SK-N-SH (cell line): ENCODE data around the gene C19orf53. TPM values are rescaled to one million over a fixed set of nuclear protein-coding genes. Genes with fewer than 3 reads are reported as not detected.

Experiments used
- CTCF ChIA-PET: fragments of 300-600, 350-600 bp; formaldehyde crosslinking; extraction: SDS; loops from one replicate; lab custom pipeline; 2021; lab: Yijun Ruan, JAX
- POLR2A ChIA-PET: fragments of 350-600 bp; sonication (Branson Sonifier 250); formaldehyde crosslinking; extraction: SDS; loops from one replicate; lab custom pipeline; 2020; ENCODE audit warnings: antibody characterized with exemption, inconsistent platforms; lab: Yijun Ruan, JAX
- DNase-seq: peaks from one replicate; pipeline ENCODE4 v3.0.0; 2012
- H2AFZ ChIP-seq: fragments of 200-600 bp; sonication (generic); 2 replicates; pipeline ENCODE4 v1.8.1; 2016; ENCODE audit warnings: antibody characterized with exemption, mild to moderate bottlenecking, low read depth
- H3F3A ChIP-seq: fragments of 200-600 bp; sonication (generic); replicated peaks from 2 replicates; pipeline ENCODE3; 2016; ENCODE audit warnings: antibody characterized with exemption, mild to moderate bottlenecking; ENCODE audit not compliant: insufficient read depth
- H3K27ac ChIP-seq, 2 experiments: fragments of 200-500 bp in 1 of 2; fragments of 200-600 bp in 1 of 2; sonication (Bioruptor generic) in 1 of 2; sonication (generic), shearing (Covaris generic) in 1 of 2; 2 replicates each; pipeline versions ENCODE4 v1.5.1 to v1.6.1; 2014 to 2016; ENCODE audit warnings: low read depth in 2 of 2, inconsistent platforms in 1 of 2, low read length in 1 of 2, mild to moderate bottlenecking in 1 of 2, mixed read lengths in 1 of 2
- H3K27me3 ChIP-seq: fragments of 200-600 bp; sonication (generic), shearing (Covaris generic); 2 replicates; pipeline ENCODE4 v1.6.1; 2016; ENCODE audit warnings: mixed run types; ENCODE audit not compliant: insufficient read depth
- H3K36me3 ChIP-seq, 2 experiments: fragments of 200-500 bp in 1 of 2; fragments of 200-600 bp in 1 of 2; sonication (Bioruptor generic) in 1 of 2; sonication (generic) in 1 of 2; replicated peaks in 1 of 2; 2 replicates each; pipeline versions ENCODE3 to v1.5.1; 2014 to 2016; ENCODE audit warnings: low read length in 1 of 2, mild to moderate bottlenecking in 1 of 2; ENCODE audit not compliant: insufficient read depth in 2 of 2, control insufficient read depth in 1 of 2
- H3K4me1 ChIP-seq, 2 experiments: fragments of 200-500 bp in 1 of 2; fragments of 200-600 bp in 1 of 2; sonication (Bioruptor generic) in 1 of 2; sonication (generic), shearing (Covaris generic) in 1 of 2; 2 replicates each; pipeline versions ENCODE4 v1.5.1 to v1.6.1; 2014 to 2016; ENCODE audit warnings: low read depth in 1 of 2, low read length in 1 of 2, mixed run types in 1 of 2; ENCODE audit not compliant: insufficient read depth in 2 of 2, control insufficient read depth in 1 of 2
- H3K4me2 ChIP-seq: fragments of 200-600 bp; sonication (generic), shearing (Covaris generic); 2 replicates; pipeline ENCODE4 v1.6.1; 2017; ENCODE audit warnings: mixed run types
- H3K4me3 ChIP-seq, 2 experiments: fragments of 200-500 bp in 1 of 2; fragments of 200-600 bp in 1 of 2; sonication (Bioruptor generic) in 1 of 2; sonication (generic), shearing (Covaris generic) in 1 of 2; 2 replicates each; pipeline versions ENCODE4 v1.5.1 to v1.8.1; 2014 to 2016; ENCODE audit warnings: low read depth in 2 of 2, inconsistent platforms in 1 of 2, low read length in 1 of 2, mild to moderate bottlenecking in 1 of 2, mixed read lengths in 1 of 2, moderate library complexity in 1 of 2
- H3K79me2 ChIP-seq: fragments of 200-600 bp; sonication (generic); 2 replicates; pipeline ENCODE4 v1.8.1; 2017; ENCODE audit warnings: mild to moderate bottlenecking; ENCODE audit not compliant: insufficient read depth
- H3K9ac ChIP-seq: fragments of 200-600 bp; sonication (generic); 2 replicates; pipeline ENCODE4 v1.6.1; 2017; ENCODE audit warnings: mixed run types
- H3K9me2 ChIP-seq: fragments of 200-600 bp; sonication (generic); 2 replicates; pipeline ENCODE4 v1.6.1; 2017; ENCODE audit warnings: mixed run types
- H3K9me3 ChIP-seq: fragments of 200-600 bp; sonication (generic); 2 replicates; pipeline ENCODE4 v1.6.1; 2017; ENCODE audit warnings: mixed run types, mild to moderate bottlenecking, moderate library complexity
- H4K20me1 ChIP-seq: fragments of 200-600 bp; sonication (generic); 2 replicates; pipeline ENCODE4 v1.6.1; 2017; ENCODE audit warnings: mild to moderate bottlenecking, mixed run types; ENCODE audit not compliant: insufficient read depth
- CHD2 ChIP-seq: fragments of 150-350 bp; IDR thresholded peaks from 2 replicates; pipeline ENCODE4 v1.6.1; 2018; ENCODE audit warnings: low read length; ENCODE audit not compliant: partially characterized antibody
- ELF1 ChIP-seq: IDR thresholded peaks from 2 replicates; pipeline ENCODE4 v1.4.0; 2012
- EP300 ChIP-seq, 2 experiments: IDR thresholded peaks; 2 replicates each; pipeline versions ENCODE4 v1.4.0 to v1.6.1; 2012; ENCODE audit warnings: borderline replicate concordance in 1 of 2, low read depth in 1 of 2, low read length in 1 of 2
- GABPA ChIP-seq: IDR thresholded peaks from 2 replicates; pipeline ENCODE4 v1.4.0; 2012; ENCODE audit warnings: low read depth, mild to moderate bottlenecking
- JUND ChIP-seq: IDR thresholded peaks from 2 replicates; pipeline ENCODE4 v1.4.0; 2012
- MEF2A ChIP-seq: IDR thresholded peaks from 2 replicates; pipeline ENCODE4 v1.4.0; 2012; ENCODE audit warnings: low read depth, borderline replicate concordance
- NRF1 ChIP-seq: IDR thresholded peaks from 2 replicates; pipeline ENCODE4 v1.6.1; 2012; ENCODE audit warnings: low read depth, mild to moderate bottlenecking, low read length
- POLR2AphosphoS5 ChIP-seq: IDR thresholded peaks from 2 replicates; pipeline ENCODE4 v1.6.1; 2012; ENCODE audit warnings: low read depth, low read length
- RAD21 ChIP-seq: IDR thresholded peaks from 2 replicates; pipeline ENCODE4 v1.6.1; 2012; ENCODE audit warnings: mild to moderate bottlenecking, low read length
- RCOR1 ChIP-seq: fragments of 150-350 bp; IDR thresholded peaks from 2 replicates; pipeline ENCODE4 v1.6.1; 2017; ENCODE audit warnings: antibody characterized with exemption, low read length
- RXRA ChIP-seq: IDR thresholded peaks from 2 replicates; pipeline ENCODE4 v1.4.0; 2012; ENCODE audit warnings: low read depth, mild to moderate bottlenecking, borderline replicate concordance
- SIN3A ChIP-seq: IDR thresholded peaks from 2 replicates; pipeline ENCODE4 v1.6.1; 2012; ENCODE audit warnings: low read depth, mild to moderate bottlenecking, low read length, moderate library complexity, borderline replicate concordance
- TAF1 ChIP-seq: IDR thresholded peaks from 2 replicates; pipeline ENCODE4 v1.6.1; 2012; ENCODE audit warnings: low read depth, mild to moderate bottlenecking, low read length, moderate library complexity, borderline replicate concordance
- TCF12 ChIP-seq: IDR thresholded peaks from 2 replicates; pipeline ENCODE4 v1.4.0; 2012
- TEAD4 ChIP-seq: IDR thresholded peaks from 2 replicates; pipeline ENCODE4 v1.4.0; 2012; ENCODE audit warnings: mild to moderate bottlenecking, borderline replicate concordance; ENCODE audit not compliant: insufficient read depth
- YY1 ChIP-seq: IDR thresholded peaks from 2 replicates; pipeline ENCODE4 v1.4.0; 2012; ENCODE audit warnings: low read depth, mild to moderate bottlenecking
- WGBS: methylation state at CpG from one replicate; pipeline ENCODE4 v1.1.6; 2017; ENCODE audit warnings: low lambda C conversion rate; 5-methylcytosine and 5-hydroxymethylcytosine counted together
- polyA plus RNA-seq, 3 experiments: library from polyadenylated mRNA; depleted of rRNA; stranded (reverse); fragments of >200 nt; gene quantifications; 2 replicates each; pipeline ENCODE4 v1.2.3, GENCODE V29; 2012
- TF ChIP-seq, protein P1 (sequence below): IDR thresholded peaks from 2 replicates; pipeline ENCODE4 v1.4.0; 2012; ENCODE audit warnings: low read depth, borderline replicate concordance
- TF ChIP-seq, protein P2 (sequence below): fragments of 150-350 bp; IDR thresholded peaks from 2 replicates; pipeline ENCODE4 v1.6.1; 2017; ENCODE audit warnings: antibody characterized with exemption, low read length, low read depth, borderline replicate concordance
- TF ChIP-seq, protein P3 (sequence below): fragments of 200-600 bp; sonication (generic); IDR thresholded peaks from 2 replicates; pipeline ENCODE4 v1.6.1; 2017; ENCODE audit warnings: antibody characterized with exemption, mild to moderate bottlenecking, moderate library complexity
- TF ChIP-seq, protein P4 (sequence below): IDR thresholded peaks from 2 replicates; pipeline ENCODE4 v1.4.0; 2012; ENCODE audit warnings: low read depth, borderline replicate concordance

The C19orf53 gene
- polyA plus RNA-seq, 1 of the 3 experiments (the other 2 are of a cell fraction) = 554 TPM

DNA sequence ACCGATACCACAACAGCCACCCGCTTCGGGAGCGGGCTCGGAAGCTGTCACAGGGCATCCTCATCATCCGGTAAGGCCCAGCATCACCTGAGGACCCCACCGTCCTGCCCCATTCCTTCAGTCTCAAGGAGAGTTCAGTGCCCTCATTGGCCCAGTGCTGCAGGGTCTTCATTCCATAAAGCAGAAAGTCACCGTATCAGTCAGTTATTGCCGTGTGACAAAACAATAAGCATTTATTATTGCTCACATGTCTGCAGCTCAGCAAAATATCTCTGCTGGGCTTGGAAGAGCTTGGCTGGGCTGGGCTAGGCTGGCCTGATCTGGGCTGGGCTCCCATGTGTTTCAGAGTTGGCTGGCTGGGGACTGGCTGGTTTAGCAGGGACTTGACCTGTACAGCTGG, 18.0 kb upstream of the C19orf53 start:
- WGBS = 100% methylated on average over 5 of the region's 9 CpGs
- CTCF ChIA-PET = no interaction called here

DNA sequence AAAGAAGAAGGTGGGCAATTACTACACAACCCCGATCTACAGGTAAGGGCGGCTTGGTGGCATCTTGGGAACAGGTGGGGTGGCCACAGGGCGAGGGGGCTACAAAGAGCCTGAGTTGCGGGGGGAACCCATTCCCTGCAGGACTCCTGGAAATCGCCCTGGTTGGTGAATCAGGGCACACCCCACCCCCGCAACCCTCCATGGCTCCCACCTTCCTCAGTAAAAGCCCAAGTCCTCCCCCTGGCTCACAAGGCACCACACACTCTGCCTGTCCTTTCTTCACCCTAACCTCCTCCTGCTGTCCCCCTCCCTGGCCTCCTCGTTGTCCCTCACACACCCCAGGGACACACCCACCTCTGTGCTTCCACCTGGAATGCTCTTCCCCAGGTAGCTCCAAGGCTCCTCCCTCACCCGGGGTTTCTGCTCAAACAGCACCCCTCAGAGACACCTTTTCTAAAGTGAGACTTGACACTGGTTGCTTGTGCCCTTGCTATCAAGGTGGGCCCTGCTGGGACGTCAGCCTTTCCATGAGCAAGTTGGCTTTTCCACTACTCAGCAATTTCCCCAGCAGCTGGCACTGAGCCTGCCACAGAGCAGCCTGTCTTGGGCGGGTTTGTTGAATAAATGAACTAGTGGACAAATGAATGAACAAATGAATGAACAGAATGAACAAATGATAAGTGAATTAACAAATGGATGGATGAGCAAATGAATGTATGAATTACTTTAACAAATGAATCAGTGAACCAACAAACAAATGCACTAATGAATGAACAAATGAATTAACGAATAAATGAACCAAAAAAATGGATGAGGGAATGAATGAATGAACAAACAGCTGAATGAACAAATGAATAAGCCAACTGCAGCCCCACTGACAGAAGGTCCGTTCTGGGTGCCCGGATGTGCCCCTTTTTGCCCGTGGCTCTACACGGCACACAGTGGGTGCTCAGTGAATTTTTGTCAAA, 16.2 kb upstream of the C19orf53 start:
- DNase-seq = no peak
- Histone ChIP-seq H3K9me3 (no peaks in the 10 kb centered on the region), H4K20me1 (no peaks in the 10 kb centered on the region), H3K27me3 (no peaks in the 10 kb centered on the region), H3K36me3 (peaks cover 44 to 50% of the 10 kb centered on the region in 2 experiments), H3K27ac (no peak overlapping the region), H3K79me2 (no peaks in the 10 kb centered on the region), H3K9ac (no peak overlapping the region), H3K4me3 (no peak overlapping the region), H3F3A (no peaks in the 10 kb centered on the region), H2AFZ (no peak overlapping the region), H3K4me2 (no peak overlapping the region), H3K9me2 (no peaks in the 10 kb centered on the region), H3K4me1 (no peaks in the 10 kb centered on the region)
- CTCF ChIA-PET = interaction anchor here (0.6 kb wide), 1 partner anchor 50 kb away, joined by 3 read pairs; no protein-coding TSS in a partner anchor
- 88% methylated on average over 15 of the region's 15 CpGs for WGBS
- POLR2A ChIA-PET = no interaction called here
- no peak for TF ChIP-seq YY1
- TF ChIP-seq, protein P1, sequence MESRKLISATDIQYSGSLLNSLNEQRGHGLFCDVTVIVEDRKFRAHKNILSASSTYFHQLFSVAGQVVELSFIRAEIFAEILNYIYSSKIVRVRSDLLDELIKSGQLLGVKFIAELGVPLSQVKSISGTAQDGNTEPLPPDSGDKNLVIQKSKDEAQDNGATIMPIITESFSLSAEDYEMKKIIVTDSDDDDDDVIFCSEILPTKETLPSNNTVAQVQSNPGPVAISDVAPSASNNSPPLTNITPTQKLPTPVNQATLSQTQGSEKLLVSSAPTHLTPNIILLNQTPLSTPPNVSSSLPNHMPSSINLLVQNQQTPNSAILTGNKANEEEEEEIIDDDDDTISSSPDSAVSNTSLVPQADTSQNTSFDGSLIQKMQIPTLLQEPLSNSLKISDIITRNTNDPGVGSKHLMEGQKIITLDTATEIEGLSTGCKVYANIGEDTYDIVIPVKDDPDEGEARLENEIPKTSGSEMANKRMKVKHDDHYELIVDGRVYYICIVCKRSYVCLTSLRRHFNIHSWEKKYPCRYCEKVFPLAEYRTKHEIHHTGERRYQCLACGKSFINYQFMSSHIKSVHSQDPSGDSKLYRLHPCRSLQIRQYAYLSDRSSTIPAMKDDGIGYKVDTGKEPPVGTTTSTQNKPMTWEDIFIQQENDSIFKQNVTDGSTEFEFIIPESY = no peak
- no peak for TF ChIP-seq RAD21
- TF ChIP-seq RCOR1 = no peak
- no peak for TF ChIP-seq CHD2
- TF ChIP-seq, protein P2, sequence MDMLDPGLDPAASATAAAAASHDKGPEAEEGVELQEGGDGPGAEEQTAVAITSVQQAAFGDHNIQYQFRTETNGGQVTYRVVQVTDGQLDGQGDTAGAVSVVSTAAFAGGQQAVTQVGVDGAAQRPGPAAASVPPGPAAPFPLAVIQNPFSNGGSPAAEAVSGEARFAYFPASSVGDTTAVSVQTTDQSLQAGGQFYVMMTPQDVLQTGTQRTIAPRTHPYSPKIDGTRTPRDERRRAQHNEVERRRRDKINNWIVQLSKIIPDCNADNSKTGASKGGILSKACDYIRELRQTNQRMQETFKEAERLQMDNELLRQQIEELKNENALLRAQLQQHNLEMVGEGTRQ = no peak
- TF ChIP-seq, protein P3, sequence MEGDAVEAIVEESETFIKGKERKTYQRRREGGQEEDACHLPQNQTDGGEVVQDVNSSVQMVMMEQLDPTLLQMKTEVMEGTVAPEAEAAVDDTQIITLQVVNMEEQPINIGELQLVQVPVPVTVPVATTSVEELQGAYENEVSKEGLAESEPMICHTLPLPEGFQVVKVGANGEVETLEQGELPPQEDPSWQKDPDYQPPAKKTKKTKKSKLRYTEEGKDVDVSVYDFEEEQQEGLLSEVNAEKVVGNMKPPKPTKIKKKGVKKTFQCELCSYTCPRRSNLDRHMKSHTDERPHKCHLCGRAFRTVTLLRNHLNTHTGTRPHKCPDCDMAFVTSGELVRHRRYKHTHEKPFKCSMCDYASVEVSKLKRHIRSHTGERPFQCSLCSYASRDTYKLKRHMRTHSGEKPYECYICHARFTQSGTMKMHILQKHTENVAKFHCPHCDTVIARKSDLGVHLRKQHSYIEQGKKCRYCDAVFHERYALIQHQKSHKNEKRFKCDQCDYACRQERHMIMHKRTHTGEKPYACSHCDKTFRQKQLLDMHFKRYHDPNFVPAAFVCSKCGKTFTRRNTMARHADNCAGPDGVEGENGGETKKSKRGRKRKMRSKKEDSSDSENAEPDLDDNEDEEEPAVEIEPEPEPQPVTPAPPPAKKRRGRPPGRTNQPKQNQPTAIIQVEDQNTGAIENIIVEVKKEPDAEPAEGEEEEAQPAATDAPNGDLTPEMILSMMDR = no peak
- TF ChIP-seq TEAD4 = no peak
- TF ChIP-seq RXRA = no peak
- TF ChIP-seq, protein P4, sequence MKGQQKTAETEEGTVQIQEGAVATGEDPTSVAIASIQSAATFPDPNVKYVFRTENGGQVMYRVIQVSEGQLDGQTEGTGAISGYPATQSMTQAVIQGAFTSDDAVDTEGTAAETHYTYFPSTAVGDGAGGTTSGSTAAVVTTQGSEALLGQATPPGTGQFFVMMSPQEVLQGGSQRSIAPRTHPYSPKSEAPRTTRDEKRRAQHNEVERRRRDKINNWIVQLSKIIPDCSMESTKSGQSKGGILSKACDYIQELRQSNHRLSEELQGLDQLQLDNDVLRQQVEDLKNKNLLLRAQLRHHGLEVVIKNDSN = no peak
- no peak for TF ChIP-seq ELF1
- no peak for TF ChIP-seq TAF1

More for the DNA sequence above, 18.0 kb upstream of the C19orf53 start:
- no peak for DNase-seq
- no peak overlapping the region for H3K4me2 ChIP-seq
- H2AFZ ChIP-seq = no peak overlapping the region
- H3K79me2 ChIP-seq = no peaks in the 10 kb centered on the region
- no peaks in the 10 kb centered on the region for H4K20me1 ChIP-seq
- no peaks in the 10 kb centered on the region for H3F3A ChIP-seq
- POLR2A ChIA-PET = interaction anchor here (1.0 kb wide), 1 partner anchor 8 kb away, joined by 3 read pairs; a partner anchor contains a TSS
- no peak overlapping the region for H3K27ac ChIP-seq
- no peak overlapping the region for H3K9ac ChIP-seq
- H3K27me3 ChIP-seq = no peaks in the 10 kb centered on the region
- no peaks in the 10 kb centered on the region for H3K9me3 ChIP-seq
- no peak overlapping the region for H3K4me3 ChIP-seq
- H3K4me1 ChIP-seq = no peaks in the 10 kb centered on the region
- no peaks in the 10 kb centered on the region for H3K9me2 ChIP-seq
- peaks cover 46 to 61% of the 10 kb centered on the region in 2 experiments for H3K36me3 ChIP-seq
- TF ChIP-seq NRF1 (no peak), RCOR1 (no peak), EP300 (IDR thresholded peaks at IDR 0.05; ENCODE audit: borderline replicate concordance in 1 of 2, low read depth in 1 of 2, low read length in 1 of 2) (no peak), JUND (no peak), TCF12 (no peak), GABPA (no peak), POLR2AphosphoS5 (no peak), MEF2A (no peak), SIN3A (no peak)
- TF ChIP-seq, protein P1 = no peak
